CD14-positive monocyte (primary cell): Measurements from ENCODE around the gene SYNDIG1L. TPM values are rescaled to one million over a fixed set of nuclear protein-coding genes. Genes with fewer than 3 reads are reported as not detected.

Experiments used
- DNase-seq, 3 donors: peaks; one replicate each; pipeline ENCODE4 v3.0.0-alpha.2; 2011 to 2022
- H2AFZ ChIP-seq: 2 replicates; pipeline ENCODE4 v1.6.0; 2012; ENCODE audit warnings: mild to moderate bottlenecking, low read depth, low read length, inconsistent platforms; ENCODE audit not compliant: insufficient read depth, poor library complexity, severe bottlenecking
- H3K27ac ChIP-seq, 2 donors: 1 replicate in 1 of 2; 2 replicates in 1 of 2; pipeline ENCODE4 v1.5.1; 2012 to 2013; ENCODE audit warnings: low read length in 2 of 2, control low read depth in 1 of 2, inconsistent platforms in 1 of 2, low read depth in 1 of 2, mild to moderate bottlenecking in 1 of 2
- H3K27me3 ChIP-seq, 2 donors: one replicate each; pipeline versions ENCODE4 v1.6.0 to v1.6.1; 2011 to 2013; ENCODE audit warnings: low read length in 2 of 2; ENCODE audit not compliant: control insufficient read depth in 2 of 2, insufficient read depth in 2 of 2
- H3K36me3 ChIP-seq, 2 donors: replicated peaks in 1 of 2; 1 replicate in 1 of 2; 2 replicates in 1 of 2; pipeline versions ENCODE4 v1.5.1 to v1.6.1; 2012 to 2013; ENCODE audit warnings: low read length in 2 of 2, control low read depth in 1 of 2, inconsistent platforms in 1 of 2, mild to moderate bottlenecking in 1 of 2; ENCODE audit not compliant: insufficient read depth in 2 of 2, control insufficient read depth in 1 of 2
- H3K4me1 ChIP-seq, 2 donors: 1 replicate in 1 of 2; 2 replicates in 1 of 2; pipeline versions ENCODE4 v1.5.1 to v1.6.1; 2012 to 2013; ENCODE audit warnings: low read length in 2 of 2, control low read depth in 1 of 2, inconsistent platforms in 1 of 2, mild to moderate bottlenecking in 1 of 2, moderate library complexity in 1 of 2; ENCODE audit not compliant: insufficient read depth in 2 of 2, control insufficient read depth in 1 of 2
- H3K4me2 ChIP-seq: replicated peaks from 2 replicates; pipeline ENCODE3; 2012; ENCODE audit warnings: low read length, moderate library complexity, mild to moderate bottlenecking; ENCODE audit not compliant: poor library complexity, severe bottlenecking; ENCODE audit errors: extremely low read depth
- H3K4me3 ChIP-seq, 3 experiments: fragments of 200-600 bp in 1 of 3; sonication (generic) in 1 of 3; replicated peaks in 1 of 3; 1 replicate in 2 of 3; 2 replicates in 1 of 3; pipeline ENCODE4 v1.5.1; 2011 to 2013; ENCODE audit warnings: low read length in 3 of 3, mild to moderate bottlenecking in 3 of 3, control low read depth in 2 of 3, low read depth in 2 of 3, inconsistent platforms in 1 of 3, moderate library complexity in 1 of 3
- H3K79me2 ChIP-seq: 2 replicates; pipeline ENCODE4 v1.6.0; 2012; ENCODE audit warnings: mild to moderate bottlenecking, control low read depth, inconsistent platforms, low read length, moderate library complexity; ENCODE audit not compliant: insufficient read depth
- H3K9ac ChIP-seq: 2 replicates; pipeline ENCODE4 v1.6.0; 2017; ENCODE audit warnings: low read length, mild to moderate bottlenecking; ENCODE audit not compliant: insufficient read depth, poor library complexity, severe bottlenecking
- H3K9me3 ChIP-seq, 2 donors: replicated peaks in 1 of 2; 1 replicate in 1 of 2; 2 replicates in 1 of 2; pipeline versions ENCODE4 v1.5.1 to v1.6.1; 2012 to 2013; ENCODE audit warnings: low read length in 2 of 2, control low read depth in 1 of 2; ENCODE audit not compliant: control insufficient read depth in 1 of 2, insufficient read depth in 1 of 2
- H4K20me1 ChIP-seq: 2 replicates; pipeline ENCODE4 v1.6.0; 2012; ENCODE audit warnings: mild to moderate bottlenecking, low read length, control low read depth, moderate library complexity; ENCODE audit not compliant: insufficient read depth
- H3K27ac Mint-ChIP-seq, 7 donors: one replicate each; pipeline ENCODE4 v1.8.0; 2020; ENCODE audit warnings: mild to moderate bottlenecking in 7 of 7, mixed read lengths in 7 of 7, moderate library complexity in 6 of 7, inconsistent platforms in 2 of 7
- H3K27me3 Mint-ChIP-seq, 3 donors: one replicate each; pipeline ENCODE4 v1.8.0; 2021 to 2022; ENCODE audit warnings: low read depth in 3 of 3, mild to moderate bottlenecking in 3 of 3, mixed read lengths in 3 of 3, moderate library complexity in 3 of 3, inconsistent platforms in 1 of 3
- H3K36me3 Mint-ChIP-seq, 2 donors: one replicate each; pipeline ENCODE4 v1.8.0; 2020; ENCODE audit warnings: mixed read lengths in 2 of 2, inconsistent platforms in 1 of 2, mild to moderate bottlenecking in 1 of 2
- H3K4me1 Mint-ChIP-seq: one replicate; pipeline ENCODE4 v1.8.0; 2020; ENCODE audit warnings: mild to moderate bottlenecking, mixed read lengths
- H3K4me3 Mint-ChIP-seq, 2 donors: one replicate each; pipeline ENCODE4 v1.8.0; 2020; ENCODE audit warnings: mild to moderate bottlenecking in 2 of 2, mixed read lengths in 2 of 2, moderate library complexity in 1 of 2
- H3K9me3 Mint-ChIP-seq, 7 donors: one replicate each; pipeline ENCODE4 v1.8.0; 2020 to 2022; ENCODE audit warnings: mixed read lengths in 7 of 7, mild to moderate bottlenecking in 6 of 7, moderate library complexity in 6 of 7, inconsistent platforms in 2 of 7
- CTCF ChIP-seq: fragments of 200-600 bp; IDR thresholded peaks from one replicate; pipeline ENCODE4 v1.8.0; 2022; ENCODE audit warnings: antibody characterized with exemption, mild to moderate bottlenecking
- WGBS: methylation state at CpG from one replicate; pipeline ENCODE4 v1.1.5; 2013; ENCODE audit warnings: missing lambda C conversion rate; ENCODE audit not compliant: insufficient coverage; 5-methylcytosine and 5-hydroxymethylcytosine counted together
- intact Hi-C, 2 donors: fragments of 100-400 bp; cut with micrococcal nuclease; formaldehyde crosslinking; loops; one replicate each; pipeline versions ENCODE4 v1.15.0 to v1.15.1; 2023
- polyA plus RNA-seq, 3 donors: library from polyadenylated mRNA; depleted of rRNA in 1 of 3; unstranded in 2 of 3; stranded (reverse) in 1 of 3; fragments of 300-500 nt in 2 of 3; fragments of >200 nt in 1 of 3; fragmentation: Illumina TruSeq in 2 of 3; gene quantifications; 1 replicate in 2 of 3; 2 replicates in 1 of 3; pipeline ENCODE4 v1.2.3, GENCODE V29; 2012 to 2021

Gene SYNDIG1L
- polyA plus RNA-seq, 3 donors: not detected

DNA sequence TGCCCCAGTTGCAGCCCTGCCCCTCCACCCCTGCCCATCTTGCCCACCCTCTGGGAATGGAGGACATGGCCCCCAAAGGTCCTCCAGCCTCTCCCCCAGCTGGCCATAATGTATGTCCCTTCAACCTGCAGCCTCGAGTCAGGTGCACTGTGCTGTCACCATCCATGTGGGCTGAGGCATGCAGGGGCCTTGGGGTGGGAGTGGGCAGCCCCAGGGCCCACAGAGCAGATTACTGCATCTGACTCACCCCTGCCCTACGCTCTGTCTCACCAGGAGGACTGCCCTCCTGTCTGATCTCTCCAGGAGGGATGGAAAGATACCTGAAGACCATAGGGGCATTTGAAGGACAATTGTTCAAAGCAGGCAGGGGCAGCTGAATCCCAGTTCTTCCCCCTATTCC is 13.3 kb downstream of the SYNDIG1L start:
- no peak overlapping the region for H3K4me2 ChIP-seq
- H3K9me3 ChIP-seq: no peaks in the 10 kb centered on the region
- no peaks in the 10 kb centered on the region for H4K20me1 ChIP-seq
- no peak overlapping the region for H3K4me3 ChIP-seq
- no CpG with 5 or more reads among the region's 2 CpGs for WGBS
- no peaks in the 10 kb centered on the region for H3K79me2 ChIP-seq
- Mint-ChIP-seq H3K9me3 (no peaks in the 10 kb centered on the region), H3K4me3 (no peak overlapping the region), H3K36me3 (no peaks in the 10 kb centered on the region), H3K4me1 (no peaks in the 10 kb centered on the region), H3K27ac (no peak overlapping the region), H3K27me3 (peaks cover 10 to 22% (median 19%) of the 10 kb centered on the region in 3 donors)
- no peaks in the 10 kb centered on the region for H3K4me1 ChIP-seq
- H2AFZ ChIP-seq: no peak overlapping the region
- DNase-seq: no peak
- TF ChIP-seq CTCF: no peak
- H3K27ac ChIP-seq: no peak overlapping the region
- H3K36me3 ChIP-seq: no peaks in the 10 kb centered on the region
- peaks cover 0 to 4% of the 10 kb centered on the region in 2 donors for H3K27me3 ChIP-seq
- no peak overlapping the region for H3K9ac ChIP-seq
- intact Hi-C loops: no loop called here

- no peak overlapping the region for H2AFZ ChIP-seq
- no peaks in the 10 kb centered on the region for H3K4me1 ChIP-seq
- H3K4me3 ChIP-seq: no peak overlapping the region
- H3K9me3 ChIP-seq: no peaks in the 10 kb centered on the region
- no peak for DNase-seq
- no peaks in the 10 kb centered on the region for H3K36me3 Mint-ChIP-seq
- H3K79me2 ChIP-seq: no peaks in the 10 kb centered on the region
- TF ChIP-seq CTCF: no peak
- no peaks in the 10 kb centered on the region for H4K20me1 ChIP-seq
- no peak overlapping the region for H3K9ac ChIP-seq
- no peak overlapping the region for H3K4me2 ChIP-seq
- H3K27me3 ChIP-seq: no peaks in the 10 kb centered on the region
- intact Hi-C loops: no loop called here
- peaks cover 10 to 22% (median 19%) of the 10 kb centered on the region in 3 donors for H3K27me3 Mint-ChIP-seq
- no peaks in the 10 kb centered on the region for H3K9me3 Mint-ChIP-seq
- H3K27ac Mint-ChIP-seq: no peak overlapping the region
- no peak overlapping the region for H3K27ac ChIP-seq
- H3K36me3 ChIP-seq: no peaks in the 10 kb centered on the region
- no peak overlapping the region for H3K4me3 Mint-ChIP-seq
- WGBS: 90% methylated on average over 6 of the region's 7 CpGs
- no peaks in the 10 kb centered on the region for H3K4me1 Mint-ChIP-seq
Measured at GRCh38 chr14:74411671-74412070, 14.3 kb downstream of the SYNDIG1L start.
